Upper lobe of left lung (tissue), 6 donors: ENCODE results near the gene PRLR. TPM values are rescaled to one million over a fixed set of nuclear protein-coding genes. Genes with fewer than 3 reads are reported as not detected.

Experiments used
- ATAC-seq, 2 donors: fragments of 200-7000 bp; cut with Tn5 transposase; one replicate each; pipeline ENCODE4 v1.9.1; 2022; ENCODE audit warnings: mild to moderate bottlenecking in 2 of 2, moderate library complexity in 2 of 2; ENCODE audit not compliant: low FRiP score in 2 of 2
- DNase-seq, 2 donors: peaks; one replicate each; pipeline ENCODE4 v3.0.0-alpha.2; 2019 to 2020
- H3K27ac ChIP-seq, 4 donors: fragments of 200-600 bp; sonication (generic); one replicate each; pipeline ENCODE4 v1.5.1; 2016 to 2019
- H3K27me3 ChIP-seq, 4 donors: fragments of 200-600 bp; sonication (generic); one replicate each; pipeline ENCODE4 v1.5.1; 2017 to 2019
- H3K36me3 ChIP-seq, 4 donors: fragments of 200-600 bp; sonication (generic); one replicate each; pipeline ENCODE4 v1.5.1; 2016 to 2019
- H3K4me1 ChIP-seq, 4 donors: fragments of 200-600 bp; sonication (generic); one replicate each; pipeline ENCODE4 v1.5.1; 2018 to 2019
- H3K4me3 ChIP-seq, 4 donors: fragments of 200-600 bp; sonication (generic); one replicate each; pipeline ENCODE4 v1.5.1; 2017 to 2019; ENCODE audit warnings: mild to moderate bottlenecking in 2 of 4, moderate library complexity in 1 of 4
- H3K9me3 ChIP-seq, 4 donors: fragments of 200-600 bp; sonication (generic); one replicate each; pipeline ENCODE4 v1.5.1; 2018 to 2019
- EP300 ChIP-seq, 4 donors: sonication (generic); formaldehyde crosslinking; IDR thresholded peaks; one replicate each; pipeline ENCODE4 v1.5.1; 2017; ENCODE audit warnings: antibody characterized with exemption in 4 of 4, control low read depth in 2 of 4
- POLR2A ChIP-seq, 4 donors: fragments of 450-650 bp; IDR thresholded peaks; one replicate each; pipeline ENCODE4 v1.5.1; 2016 to 2017; ENCODE audit warnings: antibody characterized with exemption in 4 of 4, mild to moderate bottlenecking in 2 of 4
- POLR2AphosphoS5 ChIP-seq, 2 donors: sonication (generic); formaldehyde crosslinking; IDR thresholded peaks; one replicate each; pipeline ENCODE4 v1.5.1; 2017; ENCODE audit warnings: antibody characterized with exemption in 2 of 2
- WGBS, 2 donors: methylation state at CpG; one replicate each; pipeline ENCODE4 v1.1.5; 2017 to 2018; 5-methylcytosine and 5-hydroxymethylcytosine counted together
- total RNA-seq, 6 donors: library from RNA; depleted of rRNA in 4 of 6; stranded (reverse); fragments of >200 nt in 4 of 6; gene quantifications; one replicate each; pipeline versions ENCODE4 v1.1.0 to v1.2.1, GENCODE V29; 2016 to 2021
- TF ChIP-seq, protein P1 (sequence below), 6 experiments: fragments of 450-650 bp in 4 of 6; fragments of 200-600 bp in 2 of 6; sonication (generic) in 2 of 6; IDR thresholded peaks; one replicate each; pipeline ENCODE4 v1.5.1; 2016 to 2019; ENCODE audit warnings: antibody characterized with exemption in 6 of 6
- donor health status: DM: no; HTN: no; CAD: no; lungs with moderate emphysema.
- donor health status: DM: no; HTN: yes; CAD: no; lungs with severe emphysema.

Gene PRLR
- total RNA-seq, 6 donors from 2014 or later: 0.49 to 3.6 (median 1.8) TPM; not detected in 1

DNA sequence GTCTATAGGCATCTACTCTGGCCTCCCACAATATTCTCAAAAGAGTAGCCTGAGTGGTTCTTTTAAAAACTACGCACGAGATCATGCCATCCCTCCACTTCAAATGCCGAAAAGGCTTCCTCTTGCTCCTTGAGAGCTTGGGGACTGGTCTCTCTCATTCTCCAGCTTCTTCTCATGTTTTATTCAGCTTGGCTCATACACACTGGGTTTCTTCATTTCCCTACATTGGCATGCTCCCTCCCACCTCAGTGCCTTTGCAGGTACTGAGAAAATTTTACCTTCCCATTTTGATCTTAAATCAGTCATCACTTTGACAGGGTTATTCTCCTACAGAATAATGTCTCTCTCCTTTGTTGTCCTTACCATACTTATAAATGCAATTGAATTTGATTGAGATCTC is 20.4 kb downstream of the PRLR start:
- no peaks in the 10 kb centered on the region for H3K36me3 ChIP-seq
- no peaks in the 10 kb centered on the region for H3K27me3 ChIP-seq
- WGBS, 2 donors: 95 to 96% methylated on average over 3 of the region's 3 CpGs
- no peaks in the 10 kb centered on the region for H3K4me1 ChIP-seq
- no peaks in the 10 kb centered on the region for H3K9me3 ChIP-seq
- DNase-seq: no peak
- no peak for ATAC-seq
- TF ChIP-seq EP300 (IDR thresholded peaks at IDR 0.05) (no peak), POLR2AphosphoS5 (IDR thresholded peaks at IDR 0.05) (no peak), POLR2A (IDR thresholded peaks at IDR 0.05) (no peak)
- TF ChIP-seq, protein P1, sequence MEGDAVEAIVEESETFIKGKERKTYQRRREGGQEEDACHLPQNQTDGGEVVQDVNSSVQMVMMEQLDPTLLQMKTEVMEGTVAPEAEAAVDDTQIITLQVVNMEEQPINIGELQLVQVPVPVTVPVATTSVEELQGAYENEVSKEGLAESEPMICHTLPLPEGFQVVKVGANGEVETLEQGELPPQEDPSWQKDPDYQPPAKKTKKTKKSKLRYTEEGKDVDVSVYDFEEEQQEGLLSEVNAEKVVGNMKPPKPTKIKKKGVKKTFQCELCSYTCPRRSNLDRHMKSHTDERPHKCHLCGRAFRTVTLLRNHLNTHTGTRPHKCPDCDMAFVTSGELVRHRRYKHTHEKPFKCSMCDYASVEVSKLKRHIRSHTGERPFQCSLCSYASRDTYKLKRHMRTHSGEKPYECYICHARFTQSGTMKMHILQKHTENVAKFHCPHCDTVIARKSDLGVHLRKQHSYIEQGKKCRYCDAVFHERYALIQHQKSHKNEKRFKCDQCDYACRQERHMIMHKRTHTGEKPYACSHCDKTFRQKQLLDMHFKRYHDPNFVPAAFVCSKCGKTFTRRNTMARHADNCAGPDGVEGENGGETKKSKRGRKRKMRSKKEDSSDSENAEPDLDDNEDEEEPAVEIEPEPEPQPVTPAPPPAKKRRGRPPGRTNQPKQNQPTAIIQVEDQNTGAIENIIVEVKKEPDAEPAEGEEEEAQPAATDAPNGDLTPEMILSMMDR (IDR thresholded peaks at IDR 0.05): no peak
- H3K27ac ChIP-seq: no peak overlapping the region
- no peak overlapping the region for H3K4me3 ChIP-seq

DNA sequence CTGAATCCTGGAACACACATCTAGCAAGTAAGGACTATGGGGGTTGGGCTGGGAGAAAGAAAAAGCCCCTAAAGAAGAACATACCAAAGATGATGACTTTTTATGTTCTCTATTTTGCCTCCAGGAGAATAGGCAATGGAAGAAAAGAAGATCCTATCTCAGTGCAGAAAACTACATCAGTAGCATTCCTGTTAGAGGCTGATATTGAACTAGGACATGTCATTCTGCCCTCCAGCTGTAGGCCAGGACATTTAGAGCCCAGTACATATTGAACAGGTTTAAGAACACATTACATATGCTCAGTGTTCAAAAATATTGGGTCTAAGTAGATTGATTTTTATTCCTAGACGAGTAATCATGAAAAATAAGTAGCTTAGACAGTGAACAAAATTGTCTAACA is 24.7 kb downstream of the PRLR start:
- ATAC-seq: no peak
- WGBS, 2 donors: 78 to 84% methylated on average over 1 of the region's 1 CpG
- no peaks in the 10 kb centered on the region for H3K9me3 ChIP-seq

DNA sequence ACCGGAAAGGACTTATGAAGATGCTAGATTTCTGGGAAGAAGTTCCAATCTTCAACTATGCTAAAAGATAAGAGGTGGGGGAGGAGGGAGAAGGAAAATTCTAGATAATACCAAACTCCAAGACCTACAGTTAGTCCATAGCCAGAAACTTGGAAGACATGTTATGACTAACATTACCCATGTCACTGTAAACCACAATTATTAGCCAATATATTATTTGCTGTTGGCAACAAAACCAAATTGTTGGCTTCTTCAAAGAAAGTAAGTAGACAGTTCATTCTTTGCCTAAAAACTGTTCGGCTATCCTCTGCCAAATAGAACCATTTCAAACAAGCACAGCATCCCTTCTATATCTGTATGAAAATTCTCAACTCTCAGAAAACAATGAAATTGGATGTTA is 25.1 kb downstream of the PRLR start:
- no peaks in the 10 kb centered on the region for H3K36me3 ChIP-seq
- DNase-seq (no peak), ATAC-seq (no peak)
- 79 to 84% methylated on average over 2 of the region's 2 CpGs for WGBS, 2 donors
- TF ChIP-seq POLR2AphosphoS5 (IDR thresholded peaks at IDR 0.05) (no peak), EP300 (IDR thresholded peaks at IDR 0.05) (no peak)
- no peaks in the 10 kb centered on the region for H3K27me3 ChIP-seq
- no peaks in the 10 kb centered on the region for H3K4me1 ChIP-seq
- H3K4me3 ChIP-seq: no peak overlapping the region
- no peaks in the 10 kb centered on the region for H3K9me3 ChIP-seq
- H3K27ac ChIP-seq: no peak overlapping the region

More for the DNA sequence above, 24.7 kb downstream of the PRLR start:
- Histone ChIP-seq H3K36me3 (no peaks in the 10 kb centered on the region), H3K27ac (no peak overlapping the region), H3K4me1 (no peaks in the 10 kb centered on the region), H3K27me3 (no peaks in the 10 kb centered on the region), H3K4me3 (no peak overlapping the region)
- no peak for TF ChIP-seq POLR2AphosphoS5 (IDR thresholded peaks at IDR 0.05)
- no peak for TF ChIP-seq POLR2A (IDR thresholded peaks at IDR 0.05)
- TF ChIP-seq, protein P1 (IDR thresholded peaks at IDR 0.05): no peak
- no peak for TF ChIP-seq EP300 (IDR thresholded peaks at IDR 0.05)
- DNase-seq: no peak

DNA sequence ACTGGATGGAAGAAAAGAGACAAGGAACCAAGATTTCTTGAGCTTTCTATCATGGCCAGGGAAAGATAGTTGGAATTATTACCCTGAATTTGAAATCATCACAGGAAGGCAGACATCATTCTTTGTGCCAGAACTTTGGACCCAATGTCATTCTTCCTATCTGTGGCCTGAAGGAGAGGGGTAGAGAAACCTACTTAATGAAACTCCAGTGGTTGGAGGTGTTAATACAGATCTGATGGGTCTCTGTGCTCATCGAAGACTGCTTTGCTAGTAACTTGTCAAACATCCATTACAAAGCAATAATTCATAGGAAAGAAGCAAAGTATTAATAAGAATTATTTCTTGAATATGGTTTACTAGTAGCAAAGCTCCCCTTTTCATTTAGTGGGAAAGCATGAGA is 26.9 kb downstream of the PRLR start:
- Histone ChIP-seq H3K36me3 (no peaks in the 10 kb centered on the region), H3K4me3 (no peak overlapping the region), H3K27me3 (no peaks in the 10 kb centered on the region), H3K27ac (no peak overlapping the region), H3K9me3 (no peaks in the 10 kb centered on the region), H3K4me1 (peaks cover 6 to 7% (median 7%) of the 10 kb centered on the region in 4 donors)
- ATAC-seq: no peak
- 83 to 91% methylated on average over 1 of the region's 1 CpG for WGBS, 2 donors
- no peak for DNase-seq
- TF ChIP-seq POLR2A (IDR thresholded peaks at IDR 0.05): no peak
- TF ChIP-seq POLR2AphosphoS5 (IDR thresholded peaks at IDR 0.05): no peak
- no peak for TF ChIP-seq EP300 (IDR thresholded peaks at IDR 0.05)
- TF ChIP-seq, protein P1 (IDR thresholded peaks at IDR 0.05): no peak

DNA sequence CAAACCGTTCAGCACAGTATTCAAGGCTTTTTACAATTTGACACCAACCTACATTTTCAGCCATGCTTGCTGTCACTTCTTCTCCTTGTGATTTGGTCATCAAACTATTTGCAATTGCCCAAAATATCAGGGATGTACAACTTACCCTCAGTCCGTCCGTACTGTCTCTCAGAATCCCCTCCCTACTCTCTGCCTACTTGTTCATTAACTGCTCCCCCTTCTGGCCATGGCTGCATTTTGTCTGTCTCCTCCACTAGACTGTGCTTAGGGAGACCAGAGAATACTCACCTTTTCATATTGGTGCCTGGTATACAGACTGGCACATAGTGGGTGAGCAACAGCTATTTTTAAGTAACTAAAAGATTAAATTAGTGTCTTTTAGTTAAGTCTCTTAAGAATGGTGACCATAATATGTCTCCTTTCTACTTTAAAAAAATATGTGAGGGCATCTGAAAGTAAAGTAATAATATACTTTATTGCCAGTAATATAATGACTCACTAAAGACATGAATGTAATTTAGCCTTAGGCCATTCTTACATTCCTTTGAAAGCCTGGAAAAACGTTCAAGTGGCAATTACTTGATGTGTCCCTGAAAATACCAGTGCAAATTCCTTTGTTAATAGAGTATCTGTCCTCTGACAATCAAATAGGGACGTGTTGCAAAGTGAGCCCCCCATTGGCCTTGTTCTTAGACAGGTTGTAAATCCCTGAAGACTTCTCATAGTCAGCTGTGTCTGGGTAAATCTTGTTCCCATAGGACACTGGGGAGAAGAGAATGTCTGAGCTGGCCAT is 27.8 kb downstream of the PRLR start:
- H3K27me3 ChIP-seq: no peaks in the 10 kb centered on the region
- TF ChIP-seq EP300 (IDR thresholded peaks at IDR 0.05): no peak
- TF ChIP-seq POLR2AphosphoS5 (IDR thresholded peaks at IDR 0.05): no peak
- TF ChIP-seq, protein P1 (IDR thresholded peaks at IDR 0.05): peak in 5 of 6 experiments; percentile 35 to 47 (median 42)
- no peak for TF ChIP-seq POLR2A (IDR thresholded peaks at IDR 0.05)
- H3K36me3 ChIP-seq: no peaks in the 10 kb centered on the region
- H3K9me3 ChIP-seq: no peaks in the 10 kb centered on the region
- H3K4me3 ChIP-seq: no peak overlapping the region
- ATAC-seq (peak in 1 of 2 donors; percentile 65), DNase-seq (peak in 1 of 2 donors; percentile 66)
- 60 to 70% methylated on average over 5 of the region's 5 CpGs for WGBS, 2 donors
- H3K27ac ChIP-seq: no peak overlapping the region
- peaks cover 15 to 16% (median 16%) of the 10 kb centered on the region in 4 donors for H3K4me1 ChIP-seq
